ENCODE measurements around the gene ADAD2.

DNA sequence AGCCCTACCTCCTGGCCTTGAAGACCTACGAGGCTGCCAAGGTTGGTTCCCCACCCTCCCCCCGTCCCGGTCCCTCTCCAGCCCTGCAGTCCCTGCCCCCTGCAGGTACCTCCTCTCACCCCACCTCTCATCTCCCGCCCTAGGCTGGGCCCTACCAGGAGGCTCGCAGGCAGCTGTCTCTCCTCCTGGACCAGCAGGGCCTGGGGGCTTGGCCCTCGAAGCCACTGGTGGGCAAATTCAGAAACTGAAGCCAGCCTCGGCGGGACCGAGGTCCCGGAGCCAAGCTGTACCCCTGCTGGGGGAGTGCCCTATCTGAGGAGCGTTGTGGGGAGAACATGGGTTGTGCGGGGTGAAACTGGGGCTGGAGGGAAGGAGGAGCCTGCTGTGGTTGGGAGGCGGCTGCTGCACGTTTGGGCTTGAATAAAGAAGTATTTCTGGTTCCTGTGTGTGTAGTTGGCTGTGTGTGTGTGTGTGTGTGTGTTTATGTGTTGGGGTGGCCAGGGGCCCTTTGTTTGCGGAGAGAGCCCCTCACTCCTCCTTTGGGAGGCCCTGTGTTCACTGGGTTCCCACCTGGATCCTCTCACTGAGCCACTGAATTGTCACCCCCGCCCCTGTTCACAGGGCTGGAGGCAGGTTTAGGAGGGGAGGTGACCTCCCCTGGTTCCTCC is 5.9 kb downstream of the ADAD2 start:
- TF ChIP-seq, protein P1, sequence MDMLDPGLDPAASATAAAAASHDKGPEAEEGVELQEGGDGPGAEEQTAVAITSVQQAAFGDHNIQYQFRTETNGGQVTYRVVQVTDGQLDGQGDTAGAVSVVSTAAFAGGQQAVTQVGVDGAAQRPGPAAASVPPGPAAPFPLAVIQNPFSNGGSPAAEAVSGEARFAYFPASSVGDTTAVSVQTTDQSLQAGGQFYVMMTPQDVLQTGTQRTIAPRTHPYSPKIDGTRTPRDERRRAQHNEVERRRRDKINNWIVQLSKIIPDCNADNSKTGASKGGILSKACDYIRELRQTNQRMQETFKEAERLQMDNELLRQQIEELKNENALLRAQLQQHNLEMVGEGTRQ (IDR thresholded peaks at IDR 0.05; ENCODE audit: borderline replicate concordance, low read depth, low read length) = no peak
- TF ChIP-seq, protein P2, sequence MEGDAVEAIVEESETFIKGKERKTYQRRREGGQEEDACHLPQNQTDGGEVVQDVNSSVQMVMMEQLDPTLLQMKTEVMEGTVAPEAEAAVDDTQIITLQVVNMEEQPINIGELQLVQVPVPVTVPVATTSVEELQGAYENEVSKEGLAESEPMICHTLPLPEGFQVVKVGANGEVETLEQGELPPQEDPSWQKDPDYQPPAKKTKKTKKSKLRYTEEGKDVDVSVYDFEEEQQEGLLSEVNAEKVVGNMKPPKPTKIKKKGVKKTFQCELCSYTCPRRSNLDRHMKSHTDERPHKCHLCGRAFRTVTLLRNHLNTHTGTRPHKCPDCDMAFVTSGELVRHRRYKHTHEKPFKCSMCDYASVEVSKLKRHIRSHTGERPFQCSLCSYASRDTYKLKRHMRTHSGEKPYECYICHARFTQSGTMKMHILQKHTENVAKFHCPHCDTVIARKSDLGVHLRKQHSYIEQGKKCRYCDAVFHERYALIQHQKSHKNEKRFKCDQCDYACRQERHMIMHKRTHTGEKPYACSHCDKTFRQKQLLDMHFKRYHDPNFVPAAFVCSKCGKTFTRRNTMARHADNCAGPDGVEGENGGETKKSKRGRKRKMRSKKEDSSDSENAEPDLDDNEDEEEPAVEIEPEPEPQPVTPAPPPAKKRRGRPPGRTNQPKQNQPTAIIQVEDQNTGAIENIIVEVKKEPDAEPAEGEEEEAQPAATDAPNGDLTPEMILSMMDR (IDR thresholded peaks at IDR 0.05 in 2 of 3, conservative IDR thresholded peaks at IDR 0.05 in 1 of 3; ENCODE audit: control insufficient read depth in 2 of 3, extremely low read depth in 1 of 3, insufficient read depth in 1 of 3, low read depth in 3 of 3, low read length in 3 of 3) = no peak
- no peak for TF ChIP-seq POLR2A (IDR thresholded peaks at IDR 0.05; ENCODE audit: low read depth, low read length)
- no peak for TF ChIP-seq SP1 (IDR thresholded peaks at IDR 0.05; ENCODE audit: low read depth, low read length)
- TF ChIP-seq KDM1A (IDR thresholded peaks at IDR 0.05; ENCODE audit: borderline replicate concordance) = no peak
- TF ChIP-seq EP300 (IDR thresholded peaks at IDR 0.05; ENCODE audit: borderline replicate concordance in 1 of 2, control insufficient read depth in 1 of 2, low read depth in 2 of 2, low read length in 2 of 2) = no peak
- no peak for TF ChIP-seq NFIC (IDR thresholded peaks at IDR 0.05; ENCODE audit: low read depth, low read length)
- TF ChIP-seq, protein P3, sequence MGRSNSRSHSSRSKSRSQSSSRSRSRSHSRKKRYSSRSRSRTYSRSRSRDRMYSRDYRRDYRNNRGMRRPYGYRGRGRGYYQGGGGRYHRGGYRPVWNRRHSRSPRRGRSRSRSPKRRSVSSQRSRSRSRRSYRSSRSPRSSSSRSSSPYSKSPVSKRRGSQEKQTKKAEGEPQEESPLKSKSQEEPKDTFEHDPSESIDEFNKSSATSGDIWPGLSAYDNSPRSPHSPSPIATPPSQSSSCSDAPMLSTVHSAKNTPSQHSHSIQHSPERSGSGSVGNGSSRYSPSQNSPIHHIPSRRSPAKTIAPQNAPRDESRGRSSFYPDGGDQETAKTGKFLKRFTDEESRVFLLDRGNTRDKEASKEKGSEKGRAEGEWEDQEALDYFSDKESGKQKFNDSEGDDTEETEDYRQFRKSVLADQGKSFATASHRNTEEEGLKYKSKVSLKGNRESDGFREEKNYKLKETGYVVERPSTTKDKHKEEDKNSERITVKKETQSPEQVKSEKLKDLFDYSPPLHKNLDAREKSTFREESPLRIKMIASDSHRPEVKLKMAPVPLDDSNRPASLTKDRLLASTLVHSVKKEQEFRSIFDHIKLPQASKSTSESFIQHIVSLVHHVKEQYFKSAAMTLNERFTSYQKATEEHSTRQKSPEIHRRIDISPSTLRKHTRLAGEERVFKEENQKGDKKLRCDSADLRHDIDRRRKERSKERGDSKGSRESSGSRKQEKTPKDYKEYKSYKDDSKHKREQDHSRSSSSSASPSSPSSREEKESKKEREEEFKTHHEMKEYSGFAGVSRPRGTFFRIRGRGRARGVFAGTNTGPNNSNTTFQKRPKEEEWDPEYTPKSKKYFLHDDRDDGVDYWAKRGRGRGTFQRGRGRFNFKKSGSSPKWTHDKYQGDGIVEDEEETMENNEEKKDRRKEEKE (IDR thresholded peaks at IDR 0.05) = no peak
- no peak for TF ChIP-seq RAD21 (IDR thresholded peaks at IDR 0.05; ENCODE audit: insufficient read depth, low read depth, low read length)
- no peak for TF ChIP-seq SREBF2 (IDR thresholded peaks at IDR 0.05; ENCODE audit: low read length)
- no peak for TF ChIP-seq EZH2 (IDR thresholded peaks at IDR 0.05; ENCODE audit: borderline replicate concordance, control insufficient read depth, low read depth, low read length)

Data from GM12878 (cell line).